Osteoblast (primary cell): Measurements from ENCODE around the gene RHBDF2. TPM values are rescaled to one million over a fixed set of nuclear protein-coding genes. Genes with fewer than 3 reads are reported as not detected.
"Not testable (repeated sequence)": the region's sequence is repeated elsewhere in the genome, so short reads cannot be mapped to it uniquely, and the experiment has no call there.

Experiments
- DNase-seq: peaks from one replicate; pipeline ENCODE4 v3.0.0; 2011; ENCODE audit warnings: low spot score, mixed read lengths; ENCODE audit not compliant: insufficient read length; ENCODE audit errors: missing footprints
- H2AFZ ChIP-seq: 2 replicates; pipeline ENCODE4 v1.6.0; 2011; ENCODE audit warnings: mild to moderate bottlenecking, low read length
- H3K27ac ChIP-seq: 2 replicates; pipeline ENCODE4 v1.5.1; 2011; ENCODE audit warnings: mild to moderate bottlenecking, low read depth, low read length, moderate library complexity
- H3K27me3 ChIP-seq: 2 replicates; pipeline ENCODE4 v1.6.0; 2012; ENCODE audit warnings: mild to moderate bottlenecking, control low read depth, inconsistent platforms, low read length, moderate library complexity; ENCODE audit not compliant: insufficient read depth
- H3K36me3 ChIP-seq: 2 replicates; pipeline ENCODE4 v1.5.1; 2011; ENCODE audit warnings: mild to moderate bottlenecking, low read length, control low read depth, moderate library complexity; ENCODE audit not compliant: insufficient read depth
- H3K4me1 ChIP-seq: 2 replicates; pipeline ENCODE4 v1.5.1; 2011; ENCODE audit warnings: mild to moderate bottlenecking, low read length, control low read depth, moderate library complexity; ENCODE audit not compliant: insufficient read depth
- H3K4me2 ChIP-seq: 2 replicates; pipeline ENCODE4 v1.6.0; 2011; ENCODE audit warnings: mild to moderate bottlenecking, low read length; ENCODE audit not compliant: insufficient read depth
- H3K4me3 ChIP-seq: fragments of 200-600 bp; sonication (generic); 3 replicates; pipeline ENCODE4 v1.5.1; 2012; ENCODE audit warnings: mild to moderate bottlenecking, low read length, inconsistent platforms; ENCODE audit not compliant: insufficient read depth
- H3K79me2 ChIP-seq: 2 replicates; pipeline ENCODE4 v1.6.0; 2012; ENCODE audit warnings: mild to moderate bottlenecking, low read length, control low read depth, inconsistent platforms; ENCODE audit not compliant: insufficient read depth
- H3K9me3 ChIP-seq: 2 replicates; pipeline ENCODE4 v1.5.1; 2011; ENCODE audit warnings: low read depth, low read length, control low read depth
- H4K20me1 ChIP-seq: 2 replicates; pipeline ENCODE4 v1.6.0; 2012; ENCODE audit warnings: mild to moderate bottlenecking, low read length, control low read depth; ENCODE audit not compliant: insufficient read depth
- total RNA-seq: library from RNA; depleted of rRNA; stranded (reverse); fragments of >200 nt; gene quantifications from 2 replicates; pipeline ENCODE4 v1.2.3, GENCODE V29; 2012
- TF ChIP-seq, protein P1 (sequence below): IDR thresholded peaks from 2 replicates; pipeline ENCODE4 v1.5.1; 2011; ENCODE audit warnings: mild to moderate bottlenecking, low read depth, low read length, moderate library complexity; ENCODE audit errors: extremely low read depth

The RHBDF2 gene
- total RNA-seq, 1 donor, result 8.3 TPM

DNA sequence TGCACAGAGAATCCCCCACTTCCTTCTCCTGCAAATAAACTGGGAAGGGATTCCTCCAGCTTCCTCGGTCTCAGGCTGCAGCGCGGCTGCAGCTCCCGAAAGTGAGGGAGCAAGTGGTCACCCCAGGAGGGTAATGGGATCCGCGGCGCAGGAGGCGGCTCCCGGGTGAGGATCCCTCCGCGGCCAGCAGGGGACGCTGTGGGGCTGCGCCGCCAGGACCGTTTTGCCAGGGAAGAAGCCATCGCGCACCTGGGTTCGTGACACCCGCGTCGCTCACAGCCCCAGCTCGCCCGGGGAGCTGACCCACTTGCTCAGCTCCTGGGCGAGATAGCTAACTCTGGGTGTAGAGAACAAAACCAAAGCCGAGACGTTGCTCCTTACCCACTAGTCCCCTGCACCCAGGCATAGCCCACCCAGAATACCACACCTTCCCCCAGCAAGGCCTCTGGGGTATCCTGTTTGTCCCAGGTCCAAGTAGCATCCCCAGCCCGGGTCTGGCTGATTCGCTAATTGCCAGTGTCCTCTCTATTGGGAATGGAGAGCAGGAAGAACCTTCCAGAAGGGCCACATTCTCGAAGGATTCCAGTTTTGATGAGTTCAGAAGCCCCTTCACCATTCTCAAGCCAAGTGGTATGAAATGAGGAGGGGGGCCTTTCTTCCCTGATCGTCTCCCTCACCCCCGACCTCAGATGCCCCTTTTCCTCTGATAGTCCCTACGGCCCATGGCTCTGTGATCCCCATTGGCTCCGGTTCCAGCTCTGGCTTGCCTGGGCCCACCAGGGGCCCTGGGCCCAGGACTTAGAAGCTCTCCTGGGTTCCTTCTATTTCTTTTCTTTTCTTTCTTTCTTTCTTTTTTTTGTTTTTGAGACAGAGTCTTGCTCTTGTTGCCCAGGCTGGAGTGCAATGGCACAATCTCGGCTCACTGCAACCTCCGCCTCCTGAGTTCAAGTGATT is 22.1 kb upstream of the RHBDF2 start:
- Histone ChIP-seq H3K4me3 (no peak overlapping the region), H4K20me1 (no peaks in the 10 kb centered on the region), H3K9me3 (no peaks in the 10 kb centered on the region), H3K79me2 (no peaks in the 10 kb centered on the region), H2AFZ (peak overlapping the region; percentile 66), H3K36me3 (no peaks in the 10 kb centered on the region), H3K4me2 (peak overlapping the region; percentile 67), H3K27ac (peak overlapping the region; percentile 3), H3K4me1 (peaks cover 26% of the 10 kb centered on the region), H3K27me3 (no peaks in the 10 kb centered on the region)
- TF ChIP-seq, protein P1, sequence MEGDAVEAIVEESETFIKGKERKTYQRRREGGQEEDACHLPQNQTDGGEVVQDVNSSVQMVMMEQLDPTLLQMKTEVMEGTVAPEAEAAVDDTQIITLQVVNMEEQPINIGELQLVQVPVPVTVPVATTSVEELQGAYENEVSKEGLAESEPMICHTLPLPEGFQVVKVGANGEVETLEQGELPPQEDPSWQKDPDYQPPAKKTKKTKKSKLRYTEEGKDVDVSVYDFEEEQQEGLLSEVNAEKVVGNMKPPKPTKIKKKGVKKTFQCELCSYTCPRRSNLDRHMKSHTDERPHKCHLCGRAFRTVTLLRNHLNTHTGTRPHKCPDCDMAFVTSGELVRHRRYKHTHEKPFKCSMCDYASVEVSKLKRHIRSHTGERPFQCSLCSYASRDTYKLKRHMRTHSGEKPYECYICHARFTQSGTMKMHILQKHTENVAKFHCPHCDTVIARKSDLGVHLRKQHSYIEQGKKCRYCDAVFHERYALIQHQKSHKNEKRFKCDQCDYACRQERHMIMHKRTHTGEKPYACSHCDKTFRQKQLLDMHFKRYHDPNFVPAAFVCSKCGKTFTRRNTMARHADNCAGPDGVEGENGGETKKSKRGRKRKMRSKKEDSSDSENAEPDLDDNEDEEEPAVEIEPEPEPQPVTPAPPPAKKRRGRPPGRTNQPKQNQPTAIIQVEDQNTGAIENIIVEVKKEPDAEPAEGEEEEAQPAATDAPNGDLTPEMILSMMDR, result peak; percentile 92
- DNase-seq, result peak; percentile 95

- not testable (repeated sequence) for H3K9me3 ChIP-seq, H3K27me3 ChIP-seq, H4K20me1 ChIP-seq, H3K79me2 ChIP-seq, H3K4me3 ChIP-seq, H3K36me3 ChIP-seq, H3K27ac ChIP-seq, H2AFZ ChIP-seq, DNase-seq, H3K4me2 ChIP-seq
- H3K4me1 ChIP-seq, result peaks cover 15% of the 10 kb centered on the region
These were observed 20.5 kb upstream of the RHBDF2 start for GRCh38 chr17:76521683-76522082.

GRCh38 chr17:76521262-76521661 is 20.0 kb upstream of the RHBDF2 start:
- H3K4me1 ChIP-seq, result peaks cover 15% of the 10 kb centered on the region
- no peaks in the 10 kb centered on the region for H3K27me3 ChIP-seq
- no peak overlapping the region for H3K4me3 ChIP-seq
- H2AFZ ChIP-seq, result no peak overlapping the region
- no peaks in the 10 kb centered on the region for H3K9me3 ChIP-seq
- no peak overlapping the region for H3K27ac ChIP-seq
- H3K79me2 ChIP-seq, result no peaks in the 10 kb centered on the region
- TF ChIP-seq, protein P1, result no peak
- no peaks in the 10 kb centered on the region for H4K20me1 ChIP-seq
- peak; percentile 18 for DNase-seq
- H3K4me2 ChIP-seq, result no peak overlapping the region
- H3K36me3 ChIP-seq, result no peaks in the 10 kb centered on the region

DNA sequence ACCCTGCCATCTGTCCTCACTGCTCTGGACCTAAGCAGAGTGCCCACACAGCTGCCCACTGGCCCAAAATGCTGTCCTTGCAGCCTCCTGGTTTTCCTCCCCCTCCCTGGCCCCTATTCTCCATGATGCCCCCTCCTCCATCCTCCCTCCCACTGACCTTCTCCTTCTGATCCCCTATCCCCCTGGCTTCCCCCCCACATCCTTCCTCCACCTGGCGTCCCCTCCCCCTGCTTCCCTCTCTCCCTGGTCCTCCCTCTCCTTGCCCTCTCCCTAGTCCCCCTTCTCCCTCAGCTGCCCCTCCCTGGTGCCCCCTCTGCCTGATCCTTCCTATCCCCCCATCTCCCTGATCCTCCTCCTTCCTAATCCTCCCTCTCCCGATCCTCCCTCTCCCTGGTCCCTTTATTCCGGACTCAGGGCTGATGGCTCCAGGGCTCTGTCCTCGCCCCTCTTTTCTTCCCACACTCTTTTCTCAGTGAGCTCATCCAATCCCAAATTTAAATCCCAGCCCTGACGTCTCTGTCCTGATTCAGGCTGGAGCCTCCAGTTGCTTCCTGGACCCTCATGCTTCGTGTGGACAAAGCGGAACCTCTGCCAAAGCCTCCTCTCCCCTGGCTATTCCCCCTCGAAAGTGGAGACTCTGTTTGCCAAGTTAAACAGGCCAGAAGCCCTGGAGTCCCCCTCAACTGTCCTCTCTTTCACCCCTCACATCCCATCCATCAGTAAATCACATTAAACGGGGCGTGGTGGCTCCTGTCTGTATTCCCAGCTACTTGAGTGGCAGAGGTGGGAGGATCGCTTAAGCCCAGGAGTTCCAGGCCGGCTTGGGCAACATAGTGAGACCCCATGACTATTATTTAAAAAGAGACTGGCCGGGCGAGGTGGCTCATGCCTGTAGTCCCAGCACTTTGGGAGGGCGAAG is 18.1 kb upstream of the RHBDF2 start:
- Histone ChIP-seq H3K27me3 (no peaks in the 10 kb centered on the region), H3K9me3 (no peaks in the 10 kb centered on the region), H3K4me2 (no peak overlapping the region), H3K36me3 (no peaks in the 10 kb centered on the region), H3K27ac (no peak overlapping the region), H3K4me1 (peaks cover 14% of the 10 kb centered on the region), H3K4me3 (no peak overlapping the region), H3K79me2 (no peaks in the 10 kb centered on the region), H2AFZ (no peak overlapping the region), H4K20me1 (no peaks in the 10 kb centered on the region)
- peak; percentile 64 for DNase-seq
- TF ChIP-seq, protein P1, result no peak
